DOHH2 (cell line): ENCODE data around the gene BRINP1.

Experiments used
- EZH2phosphoT487 ChIP-seq: fragments of 200-600 bp; sonication (generic); IDR thresholded peaks from 2 replicates; pipeline ENCODE4 v1.6.1; 2017; ENCODE audit warnings: borderline replicate concordance, mild to moderate bottlenecking, antibody characterized with exemption, low read length, moderate library complexity, mixed read lengths
- TF ChIP-seq, protein P1 (sequence below): fragments of 200-600 bp; sonication (generic); IDR thresholded peaks from one replicate; pipeline ENCODE4 v1.5.1; 2014; ENCODE audit warnings: antibody characterized with exemption, mild to moderate bottlenecking, low read depth, low read length; ENCODE audit not compliant: poor library complexity, severe bottlenecking

- TF ChIP-seq, protein P1, sequence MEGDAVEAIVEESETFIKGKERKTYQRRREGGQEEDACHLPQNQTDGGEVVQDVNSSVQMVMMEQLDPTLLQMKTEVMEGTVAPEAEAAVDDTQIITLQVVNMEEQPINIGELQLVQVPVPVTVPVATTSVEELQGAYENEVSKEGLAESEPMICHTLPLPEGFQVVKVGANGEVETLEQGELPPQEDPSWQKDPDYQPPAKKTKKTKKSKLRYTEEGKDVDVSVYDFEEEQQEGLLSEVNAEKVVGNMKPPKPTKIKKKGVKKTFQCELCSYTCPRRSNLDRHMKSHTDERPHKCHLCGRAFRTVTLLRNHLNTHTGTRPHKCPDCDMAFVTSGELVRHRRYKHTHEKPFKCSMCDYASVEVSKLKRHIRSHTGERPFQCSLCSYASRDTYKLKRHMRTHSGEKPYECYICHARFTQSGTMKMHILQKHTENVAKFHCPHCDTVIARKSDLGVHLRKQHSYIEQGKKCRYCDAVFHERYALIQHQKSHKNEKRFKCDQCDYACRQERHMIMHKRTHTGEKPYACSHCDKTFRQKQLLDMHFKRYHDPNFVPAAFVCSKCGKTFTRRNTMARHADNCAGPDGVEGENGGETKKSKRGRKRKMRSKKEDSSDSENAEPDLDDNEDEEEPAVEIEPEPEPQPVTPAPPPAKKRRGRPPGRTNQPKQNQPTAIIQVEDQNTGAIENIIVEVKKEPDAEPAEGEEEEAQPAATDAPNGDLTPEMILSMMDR = no peak
- TF ChIP-seq EZH2phosphoT487 = no peak
Measured at GRCh38 chr9:119310741-119311140, 58.5 kb downstream of the BRINP1 start.
